Activated CD4-positive, alpha-beta T cell treated with anti-CD3 and anti-CD28 coated beads, Interleukin-2, amount 10 ng/mL, durations not matched to agents 7 days and 5 days (primary cell): Measurements from ENCODE around the gene CTCF. TPM values are rescaled to one million over a fixed set of nuclear protein-coding genes. Genes with fewer than 3 reads are reported as not detected.
A peak's percentile ranks its signal among the peaks of the same experiment; 100 is the strongest.

ENCODE experiments used
- CTCF ChIA-PET: fragments of 350-600 bp; sonication (Branson Sonifier 250); formaldehyde crosslinking; loops from one replicate; lab custom pipeline; 2021; ENCODE audit warnings: antibody characterized with exemption; lab: Charles Lee
- POLR2A ChIA-PET: fragments of 350-600 bp; sonication (Branson Sonifier 250); formaldehyde crosslinking; loops from one replicate; lab custom pipeline; 2021; ENCODE audit warnings: antibody characterized with exemption; lab: Charles Lee
- DNase-seq: peaks from one replicate; pipeline ENCODE4 v3.0.0-alpha.2; 2020
- H3K27ac Mint-ChIP-seq: one replicate; pipeline ENCODE4 v1.8.0; 2021; ENCODE audit warnings: mild to moderate bottlenecking, moderate library complexity, mixed read lengths
- H3K27me3 Mint-ChIP-seq: one replicate; pipeline ENCODE4 v1.8.0; 2021; ENCODE audit warnings: mixed read lengths
- H3K36me3 Mint-ChIP-seq: one replicate; pipeline ENCODE4 v1.8.0; 2021; ENCODE audit warnings: low read depth, mixed read lengths
- H3K4me1 Mint-ChIP-seq: one replicate; pipeline ENCODE4 v1.8.0; 2021; ENCODE audit warnings: mixed read lengths
- H3K4me3 Mint-ChIP-seq: one replicate; pipeline ENCODE4 v1.8.0; 2021; ENCODE audit warnings: mild to moderate bottlenecking, moderate library complexity, mixed read lengths
- H3K9me3 Mint-ChIP-seq: one replicate; pipeline ENCODE4 v1.8.0; 2021; ENCODE audit warnings: mixed read lengths
- total RNA-seq, 2 experiments: library from RNA; stranded (reverse); gene quantifications; one replicate each; pipeline ENCODE4 v1.2.3, GENCODE V29; 2021

Gene CTCF
- total RNA-seq, 2 experiments from 2014 or later = 87.1 to 98.5 TPM

DNA sequence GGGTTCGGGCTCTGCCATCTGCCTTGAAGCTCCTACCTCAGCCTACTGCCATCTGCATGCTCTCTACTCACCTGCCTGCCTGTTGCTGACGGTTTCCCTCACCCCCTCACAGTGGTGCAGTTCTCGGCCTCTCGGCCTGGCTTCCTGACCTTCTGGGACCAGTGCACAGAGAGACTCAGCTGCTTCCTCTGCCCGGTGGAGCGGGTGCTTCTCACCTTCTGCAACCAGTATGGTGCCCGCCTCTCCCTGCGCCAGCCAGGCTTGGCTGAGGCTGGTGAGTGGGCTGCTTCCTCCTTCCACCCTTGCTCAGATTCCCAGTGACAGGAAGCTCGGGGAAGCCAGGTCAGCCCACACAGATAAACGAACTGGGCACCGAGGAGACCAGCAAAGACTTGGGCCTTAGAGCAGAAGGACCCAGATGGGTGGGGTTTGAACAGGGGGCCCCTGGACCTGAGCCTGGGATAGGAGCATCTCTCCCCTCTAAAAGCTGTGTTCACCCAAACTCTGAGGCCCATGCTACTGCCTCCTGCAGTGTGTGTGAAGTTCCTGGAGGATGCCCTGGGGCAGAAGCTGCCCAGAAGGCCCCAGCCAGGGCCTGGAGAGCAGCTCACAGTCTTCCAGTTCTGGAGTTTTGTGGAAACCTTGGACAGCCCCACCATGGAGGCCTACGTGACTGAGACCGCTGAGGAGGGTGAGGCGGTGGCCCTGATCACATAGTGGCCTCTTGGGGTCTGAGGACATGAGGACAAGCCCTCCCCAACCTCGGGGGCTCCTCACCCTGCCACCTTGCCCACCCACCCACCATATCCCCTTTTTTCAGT, 17.3 kb upstream of the CTCF start:
- CTCF ChIA-PET = interaction anchor here (0.6 to 6.2 kb wide), 14 partner anchors 8 to 489 kb away, joined by 3 to 80 read pairs (median 5); partner anchors contain the start of genes C16orf86, CARMIL2, CTCF and ENKD1
- Mint-ChIP-seq H3K36me3 (peaks cover 16% of the 10 kb centered on the region), H3K4me1 (peaks cover 63% of the 10 kb centered on the region)

DNA sequence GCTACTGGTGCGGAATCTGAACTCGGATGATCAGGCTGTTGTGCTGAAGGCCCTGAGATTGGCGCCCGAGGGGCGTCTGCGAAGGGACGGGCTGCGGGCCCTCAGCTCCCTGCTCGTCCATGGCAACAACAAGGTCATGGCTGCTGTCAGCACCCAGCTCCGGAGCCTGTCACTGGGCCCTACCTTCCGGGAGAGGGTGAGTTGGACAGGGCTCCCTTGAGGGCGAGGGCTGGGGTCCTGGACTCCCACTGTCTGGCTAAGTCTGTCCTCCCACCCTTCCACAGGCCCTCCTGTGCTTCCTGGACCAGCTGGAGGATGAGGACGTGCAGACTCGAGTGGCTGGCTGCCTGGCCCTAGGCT, 16.7 kb upstream of the CTCF start:
- POLR2A ChIA-PET = no interaction called here

More for the DNA sequence above, 17.3 kb upstream of the CTCF start:
- no peak overlapping the region for H3K27ac Mint-ChIP-seq
- H3K27me3 Mint-ChIP-seq = no peaks in the 10 kb centered on the region
- no peak overlapping the region for H3K4me3 Mint-ChIP-seq
- DNase-seq = no peak
- POLR2A ChIA-PET = no interaction called here
- no peaks in the 10 kb centered on the region for H3K9me3 Mint-ChIP-seq

DNA sequence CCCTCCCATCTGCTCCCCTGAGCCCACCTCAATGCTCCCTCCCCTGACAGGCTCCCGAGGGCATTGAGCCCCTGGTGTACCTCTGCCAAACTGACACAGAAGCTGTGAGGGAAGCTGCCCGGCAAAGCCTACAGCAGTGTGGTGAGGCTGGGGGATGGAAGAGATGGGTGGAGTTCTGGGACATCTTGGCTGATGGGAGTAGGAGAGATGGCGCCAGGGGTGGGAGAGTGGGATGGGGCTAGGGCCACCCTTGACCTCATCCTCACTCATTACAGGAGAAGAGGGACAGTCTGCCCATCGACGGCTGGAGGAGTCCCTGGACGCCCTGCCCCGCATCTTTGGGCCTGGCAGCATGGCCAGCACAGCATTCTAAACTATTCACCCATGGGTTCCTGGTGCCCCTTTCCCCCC, 16.2 kb upstream of the CTCF start:
- POLR2A ChIA-PET = no interaction called here
- Mint-ChIP-seq H3K4me3 (no peak overlapping the region), H3K4me1 (peaks cover 64% of the 10 kb centered on the region)

More for the DNA sequence above, 16.7 kb upstream of the CTCF start:
- Mint-ChIP-seq H3K27me3 (no peaks in the 10 kb centered on the region), H3K27ac (no peak overlapping the region), H3K9me3 (no peaks in the 10 kb centered on the region), H3K4me3 (no peak overlapping the region), H3K4me1 (peaks cover 66% of the 10 kb centered on the region), H3K36me3 (peaks cover 16% of the 10 kb centered on the region)
- no peak for DNase-seq
- CTCF ChIA-PET = interaction anchor here (0.8 to 6.2 kb wide), 11 partner anchors 9 to 489 kb away, joined by 3 to 80 read pairs (median 4); partner anchors contain the start of genes C16orf86, CARMIL2 and ENKD1

DNA sequence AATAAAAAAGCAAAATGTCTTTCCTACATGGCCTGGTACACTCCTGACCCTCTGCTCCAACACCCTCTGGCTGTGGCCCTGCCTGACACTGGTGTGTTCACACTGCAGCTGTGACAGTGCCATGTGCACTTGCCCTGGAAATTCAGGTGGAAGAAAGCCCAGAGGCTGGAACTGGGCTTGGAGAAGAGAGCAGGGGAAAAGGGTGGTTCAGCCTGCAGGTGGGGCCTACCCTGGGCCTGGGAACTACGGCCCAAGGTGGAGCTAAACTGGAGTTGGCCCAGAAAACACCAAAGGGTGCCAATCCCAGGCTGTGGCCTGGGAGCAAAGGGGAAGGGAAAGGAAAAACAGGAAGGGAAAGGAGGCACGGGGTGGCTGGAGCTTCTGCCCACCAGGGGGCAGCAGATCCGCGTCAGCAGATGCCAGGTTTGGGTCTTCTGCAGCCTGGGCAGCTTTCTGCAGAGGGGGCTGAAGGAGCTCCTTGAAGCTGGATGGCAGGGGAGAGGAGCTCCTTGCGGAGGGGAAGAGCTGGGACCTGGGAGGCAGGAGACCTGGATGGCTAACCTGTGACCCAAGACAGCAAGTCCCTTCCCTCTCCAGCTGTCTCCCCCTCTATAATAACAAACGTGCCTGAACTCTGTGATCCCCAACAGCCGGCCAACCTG, 15.4 kb upstream of the CTCF start:
- H3K27me3 Mint-ChIP-seq = no peaks in the 10 kb centered on the region
- ChIA-PET POLR2A (interaction anchor here (0.6 to 1.7 kb wide), 5 partner anchors 9 to 113 kb away, joined by 3 to 10 read pairs (median 4); partner anchors contain the start of genes ACD and CARMIL2), CTCF (interaction anchor here (0.6 to 6.2 kb wide), 35 partner anchors 9 to 781 kb away, joined by 3 to 93 read pairs (median 6); partner anchors contain the start of genes ACD, ATP6V0D1, C16orf86 and CARMIL2)
- H3K27ac Mint-ChIP-seq = peak overlapping the region; percentile 97
- peaks cover 12% of the 10 kb centered on the region for H3K36me3 Mint-ChIP-seq
- H3K4me3 Mint-ChIP-seq = peak overlapping the region; percentile 55
- H3K4me1 Mint-ChIP-seq = peaks cover 66% of the 10 kb centered on the region
- H3K9me3 Mint-ChIP-seq = no peaks in the 10 kb centered on the region
- DNase-seq = peak; percentile 78

More for the DNA sequence above, 16.2 kb upstream of the CTCF start:
- H3K27ac Mint-ChIP-seq = peak overlapping the region; percentile 97
- no peak for DNase-seq
- H3K27me3 Mint-ChIP-seq = no peaks in the 10 kb centered on the region
- CTCF ChIA-PET = interaction anchor here (0.8 to 6.2 kb wide), 12 partner anchors 8 to 488 kb away, joined by 3 to 93 read pairs (median 10); partner anchors contain the start of genes ACD, C16orf86, CARMIL2 and CTCF
- no peaks in the 10 kb centered on the region for H3K9me3 Mint-ChIP-seq
- peaks cover 14% of the 10 kb centered on the region for H3K36me3 Mint-ChIP-seq

DNA sequence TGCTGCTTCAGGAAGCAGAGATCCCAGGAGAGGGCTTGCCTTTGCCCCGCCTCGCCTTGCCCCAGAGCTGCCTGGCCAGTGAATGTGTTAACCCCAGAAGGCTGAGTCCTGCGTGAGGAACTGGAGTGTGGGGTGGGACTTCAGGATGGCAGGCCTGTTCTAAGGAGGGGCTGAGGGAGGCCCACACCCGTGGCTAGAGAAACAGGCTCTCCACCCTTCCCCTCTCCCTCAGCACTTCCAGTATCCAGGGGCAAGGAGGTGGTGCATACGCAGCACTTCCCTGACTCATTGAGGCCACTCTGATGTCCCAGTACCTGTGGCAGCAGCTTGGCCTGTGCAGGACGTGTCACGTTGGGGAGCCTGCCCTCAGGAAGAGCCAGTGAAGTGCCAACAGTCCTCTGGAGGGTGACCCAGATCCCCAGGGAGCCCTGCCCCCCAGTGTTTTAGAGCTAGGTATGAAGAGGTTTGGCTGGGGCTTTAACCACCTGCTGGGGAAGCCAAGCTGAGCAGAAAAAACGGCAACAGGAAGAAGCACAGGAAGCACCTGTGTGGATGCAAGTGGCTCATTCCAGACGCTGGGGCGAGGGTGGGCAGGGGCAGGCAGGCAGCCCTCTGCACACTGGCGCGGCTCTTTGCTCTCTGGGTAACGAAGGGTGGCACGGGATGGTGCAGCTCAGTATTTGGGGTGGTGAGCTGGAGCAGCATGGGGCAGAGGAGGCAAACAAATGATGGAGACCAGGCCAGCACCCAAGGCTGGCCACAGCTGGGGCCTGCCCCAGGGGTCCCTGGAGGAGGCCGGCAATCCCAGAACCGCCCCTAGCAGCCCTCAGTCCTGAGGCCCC, 14.7 kb upstream of the CTCF start:
- POLR2A ChIA-PET = interaction anchor here (0.6 to 1.7 kb wide), 6 partner anchors 8 to 97 kb away, joined by 3 to 10 read pairs (median 4); partner anchors contain the start of gene CARMIL2
- Mint-ChIP-seq H3K36me3 (peaks cover 6% of the 10 kb centered on the region), H3K4me1 (peaks cover 67% of the 10 kb centered on the region), H3K27me3 (no peaks in the 10 kb centered on the region), H3K27ac (peak overlapping the region; percentile 97), H3K4me3 (peak overlapping the region; percentile 55), H3K9me3 (no peaks in the 10 kb centered on the region)
- DNase-seq = peak; percentile 65
- CTCF ChIA-PET = interaction anchor here (0.6 to 6.2 kb wide), 34 partner anchors 10 to 388 kb away, joined by 3 to 93 read pairs (median 6); partner anchors contain the start of genes ACD, ATP6V0D1, C16orf86 and CARMIL2

DNA sequence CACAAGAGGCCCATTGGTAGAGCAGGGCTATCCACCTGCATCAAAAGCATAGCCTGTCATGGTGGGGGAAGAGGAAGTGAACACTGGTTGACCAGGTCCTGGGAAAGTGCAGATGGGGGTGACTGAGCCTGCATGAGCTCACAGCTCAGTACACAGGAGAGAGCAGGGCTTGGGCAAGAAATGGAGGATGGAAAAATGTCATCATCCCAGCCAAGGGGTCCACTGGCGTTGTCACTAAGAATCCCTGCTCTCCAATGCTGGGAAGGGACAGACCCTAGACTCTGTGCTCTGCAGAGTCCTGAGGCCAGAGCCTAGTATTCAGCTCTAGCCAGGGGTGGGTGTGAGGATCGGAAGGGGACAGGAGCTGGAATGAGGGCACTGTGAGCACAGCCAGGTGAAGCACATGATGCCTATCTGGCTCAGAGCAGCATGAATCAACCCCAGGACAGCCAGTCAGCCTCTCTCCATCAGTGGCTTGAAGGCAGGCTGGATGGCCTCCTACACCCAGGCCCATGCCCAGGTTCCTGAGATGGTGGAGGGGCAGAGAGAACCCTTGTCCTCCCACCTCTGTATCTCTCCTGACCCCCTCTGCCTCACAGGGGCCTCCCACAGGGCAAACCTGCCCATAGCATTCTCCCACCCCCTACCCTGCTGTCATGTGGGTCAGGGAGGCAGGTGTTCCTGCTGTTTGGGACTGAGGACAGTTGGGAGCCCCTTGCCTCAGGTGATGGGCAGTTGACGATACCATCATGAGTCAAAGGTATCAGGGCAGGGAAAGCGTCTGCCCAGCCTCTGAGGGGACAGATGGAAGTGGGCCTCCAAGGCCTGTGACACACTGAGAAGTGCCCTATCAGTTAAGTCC, 13.8 kb upstream of the CTCF start:
- POLR2A ChIA-PET = interaction anchor here (0.6 to 1.7 kb wide), 3 partner anchors 50 to 96 kb away, joined by 3 to 10 read pairs (median 4); partner anchors contain the start of gene CARMIL2
- peak overlapping the region; percentile 97 for H3K27ac Mint-ChIP-seq
- H3K36me3 Mint-ChIP-seq = peaks cover 5% of the 10 kb centered on the region
- peak overlapping the region; percentile 55 for H3K4me3 Mint-ChIP-seq
- H3K27me3 Mint-ChIP-seq = no peaks in the 10 kb centered on the region
- H3K9me3 Mint-ChIP-seq = no peaks in the 10 kb centered on the region
- DNase-seq = no peak
- peaks cover 63% of the 10 kb centered on the region for H3K4me1 Mint-ChIP-seq
- CTCF ChIA-PET = interaction anchor here (1.6 to 6.2 kb wide), 9 partner anchors 12 to 110 kb away, joined by 5 to 93 read pairs (median 19); partner anchors contain the start of genes ACD, ATP6V0D1, CARMIL2 and CTCF

DNA sequence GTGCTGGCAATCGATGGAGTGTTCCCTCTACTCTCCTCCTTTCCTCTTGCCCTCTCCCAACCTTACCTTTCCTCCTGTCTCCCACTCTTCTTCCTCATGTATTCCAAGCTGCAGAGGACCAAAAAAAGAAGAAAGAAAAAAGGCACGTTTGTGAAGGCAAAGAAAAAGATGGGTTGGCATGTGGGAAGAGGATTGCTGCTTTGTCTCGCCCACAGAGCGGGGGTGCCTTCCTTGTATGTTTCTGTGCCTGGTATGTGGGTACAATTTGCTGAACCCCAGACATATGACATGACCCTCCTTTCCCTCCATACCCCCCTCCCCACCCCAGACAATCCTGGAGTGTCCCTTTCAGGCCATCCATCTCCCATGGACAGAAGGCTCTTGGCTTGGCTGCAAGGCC, 13.1 kb upstream of the CTCF start:
- Mint-ChIP-seq H3K4me3 (no peak overlapping the region), H3K27me3 (no peaks in the 10 kb centered on the region), H3K4me1 (peaks cover 61% of the 10 kb centered on the region), H3K27ac (peak overlapping the region; percentile 97), H3K9me3 (no peaks in the 10 kb centered on the region), H3K36me3 (peaks cover 9% of the 10 kb centered on the region)
- ChIA-PET POLR2A (no interaction called here), CTCF (interaction anchor here (1.0 to 3.7 kb wide), 4 partner anchors 9 to 96 kb away, joined by 3 to 17 read pairs (median 4); partner anchors contain the start of gene CARMIL2)
- no peak for DNase-seq

DNA sequence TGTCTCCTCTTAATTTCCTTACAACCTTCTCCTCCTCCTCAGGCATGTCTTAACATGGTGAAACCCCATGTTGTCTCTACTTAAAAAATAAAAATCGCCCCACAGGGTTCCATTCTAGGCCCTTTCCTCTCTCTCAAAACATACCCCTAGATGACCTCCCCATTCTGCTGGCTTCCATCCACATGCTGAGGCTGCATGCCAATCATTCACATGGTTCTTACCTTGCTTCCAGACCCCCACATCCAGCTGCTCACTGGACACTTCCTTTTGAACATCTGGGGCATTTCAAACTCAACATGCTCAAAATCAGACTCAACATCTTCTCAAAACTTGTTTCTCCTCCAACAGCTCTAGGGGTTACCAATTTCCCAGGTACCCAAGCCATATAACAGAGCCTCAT, 12.4 kb upstream of the CTCF start:
- no peak for DNase-seq
- no peak overlapping the region for H3K4me3 Mint-ChIP-seq
- POLR2A ChIA-PET = no interaction called here
- peak overlapping the region; percentile 77 for H3K27ac Mint-ChIP-seq
- CTCF ChIA-PET = interaction anchor here (1.0 to 3.7 kb wide), 7 partner anchors 9 to 118 kb away, joined by 3 to 17 read pairs (median 4); partner anchors contain the start of genes CARMIL2 and CTCF
- H3K36me3 Mint-ChIP-seq = peaks cover 12% of the 10 kb centered on the region
- no peaks in the 10 kb centered on the region for H3K9me3 Mint-ChIP-seq
- peaks cover 62% of the 10 kb centered on the region for H3K4me1 Mint-ChIP-seq
- H3K27me3 Mint-ChIP-seq = no peaks in the 10 kb centered on the region

DNA sequence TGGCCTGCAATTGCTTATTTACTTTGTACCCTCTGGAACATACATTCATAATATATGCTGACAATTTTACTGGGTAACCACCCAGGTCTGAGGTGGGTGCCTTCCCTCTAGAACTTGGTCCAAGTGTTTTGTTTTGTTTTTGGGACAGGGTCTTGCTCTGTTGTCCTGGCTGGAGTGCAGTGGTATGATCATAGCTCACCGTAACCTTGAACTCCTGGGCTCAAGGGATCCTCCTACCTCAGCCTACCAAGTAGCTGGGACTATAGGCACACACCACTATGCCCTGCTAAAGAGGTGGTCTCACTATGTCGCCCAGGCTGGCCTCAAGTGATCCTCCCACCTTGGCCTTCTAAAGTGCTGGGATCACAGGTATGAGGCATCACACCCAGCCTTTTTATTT, 11.2 kb upstream of the CTCF start:
- no peaks in the 10 kb centered on the region for H3K27me3 Mint-ChIP-seq
- no peak for DNase-seq
- H3K27ac Mint-ChIP-seq = peak overlapping the region; percentile 25
- POLR2A ChIA-PET = interaction anchor here (0.8 kb wide), 1 partner anchor 10 kb away, joined by 7 read pairs; no protein-coding TSS in a partner anchor
- CTCF ChIA-PET = interaction anchor here (1.1 to 3.7 kb wide), 6 partner anchors 11 to 117 kb away, joined by 4 to 17 read pairs (median 8); partner anchors contain the start of genes CARMIL2 and CTCF
- H3K36me3 Mint-ChIP-seq = peaks cover 16% of the 10 kb centered on the region
- peaks cover 72% of the 10 kb centered on the region for H3K4me1 Mint-ChIP-seq
- no peak overlapping the region for H3K4me3 Mint-ChIP-seq
- no peaks in the 10 kb centered on the region for H3K9me3 Mint-ChIP-seq

DNA sequence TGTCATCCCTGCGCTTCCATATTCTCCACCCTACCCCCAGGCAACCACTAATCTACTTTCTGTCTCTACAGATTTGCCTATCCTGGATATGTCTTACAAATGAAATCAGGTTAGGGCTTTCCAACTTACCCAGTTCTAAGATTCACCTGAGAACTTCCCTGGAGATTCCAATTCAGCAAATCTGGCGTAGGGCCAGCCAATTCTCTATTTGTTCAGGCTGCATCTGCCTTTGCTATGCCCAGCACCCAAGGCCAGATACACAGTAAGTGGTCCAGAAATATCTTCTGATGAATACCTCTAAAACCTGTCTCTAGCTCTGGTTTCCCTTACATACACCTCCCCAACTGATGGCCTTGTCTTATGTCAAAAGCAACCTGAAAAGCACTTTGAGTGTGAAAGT, 10.4 kb upstream of the CTCF start:
- DNase-seq = no peak
- H3K36me3 Mint-ChIP-seq = peaks cover 16% of the 10 kb centered on the region
- no peaks in the 10 kb centered on the region for H3K27me3 Mint-ChIP-seq
- peaks cover 71% of the 10 kb centered on the region for H3K4me1 Mint-ChIP-seq
- no peak overlapping the region for H3K4me3 Mint-ChIP-seq
- POLR2A ChIA-PET = interaction anchor here (0.6 kb wide), 1 partner anchor 34 kb away, joined by 4 read pairs; no protein-coding TSS in a partner anchor
- H3K9me3 Mint-ChIP-seq = no peaks in the 10 kb centered on the region
- CTCF ChIA-PET = interaction anchor here (1.2 to 3.7 kb wide), 5 partner anchors 10 to 116 kb away, joined by 3 to 17 read pairs (median 10); partner anchors contain the start of genes CARMIL2 and CTCF
- H3K27ac Mint-ChIP-seq = peak overlapping the region; percentile 85
